Subcutaneous abdominal adipose tissue (tissue), 5 donors: ENCODE data around the gene INPP5K.

Experiments used
- H3K27ac ChIP-seq: one replicate; pipeline ENCODE4 v1.7.0; 2013; ENCODE audit warnings: low read depth, mild to moderate bottlenecking, inconsistent platforms, low read length, moderate library complexity
- H3K27me3 ChIP-seq, 5 donors: one replicate each; pipeline ENCODE4 v1.7.0; 2013; ENCODE audit warnings: low read length in 5 of 5, inconsistent platforms in 1 of 5; ENCODE audit not compliant: control insufficient read depth in 5 of 5, insufficient read depth in 4 of 5
- H3K36me3 ChIP-seq, 5 donors: one replicate each; pipeline ENCODE4 v1.7.0; 2013; ENCODE audit warnings: low read length in 5 of 5; ENCODE audit not compliant: control insufficient read depth in 5 of 5, insufficient read depth in 5 of 5
- H3K4me1 ChIP-seq, 5 donors: one replicate each; pipeline ENCODE4 v1.7.0; 2013; ENCODE audit warnings: low read length in 5 of 5, mild to moderate bottlenecking in 3 of 5, moderate library complexity in 1 of 5; ENCODE audit not compliant: control insufficient read depth in 5 of 5, insufficient read depth in 5 of 5
- H3K4me3 ChIP-seq, 5 donors: one replicate each; pipeline ENCODE4 v1.7.0; 2013; ENCODE audit warnings: low read length in 5 of 5, low read depth in 1 of 5
- H3K9ac ChIP-seq, 5 donors: one replicate each; pipeline ENCODE4 v1.7.0; 2013; ENCODE audit warnings: low read length in 5 of 5, mild to moderate bottlenecking in 4 of 5, moderate library complexity in 3 of 5
- H3K9me3 ChIP-seq, 5 donors: one replicate each; pipeline ENCODE4 v1.7.0; 2013; ENCODE audit warnings: low read length in 5 of 5; ENCODE audit not compliant: control insufficient read depth in 5 of 5
- donor health status: healthy.
- donor health status: healthy.
- donor health status: healthy.
- donor health status: healthy.
- donor health status: healthy.

INPP5K gene

GRCh38 chr17:1469231-1469852 lies 47.1 kb downstream of the INPP5K start:
- Histone ChIP-seq H3K27ac (no peak overlapping the region), H3K36me3 (peaks cover 0 to 91% (median 84%) of the 10 kb centered on the region in 5 donors), H3K4me1 (peaks cover under 1 to 52% (median 23%) of the 10 kb centered on the region in 5 donors), H3K27me3 (no peaks in the 10 kb centered on the region), H3K4me3 (no peak overlapping the region), H3K9me3 (no peaks in the 10 kb centered on the region), H3K9ac (no peak overlapping the region)

GRCh38 chr17:1467898-1468492 lies 48.4 kb downstream of the INPP5K start:
- Histone ChIP-seq H3K9me3 (no peaks in the 10 kb centered on the region), H3K9ac (no peak overlapping the region), H3K36me3 (peaks cover 0 to 86% (median 80%) of the 10 kb centered on the region in 5 donors), H3K27me3 (no peaks in the 10 kb centered on the region), H3K4me1 (peaks cover 4 to 47% (median 16%) of the 10 kb centered on the region in 5 donors), H3K27ac (no peak overlapping the region), H3K4me3 (no peak overlapping the region)

- no peak overlapping the region for H3K27ac ChIP-seq
- no peak overlapping the region for H3K9ac ChIP-seq
- H3K36me3 ChIP-seq, result peaks cover 0 to 81% (median 76%) of the 10 kb centered on the region in 5 donors
- no peak overlapping the region for H3K4me3 ChIP-seq
- no peaks in the 10 kb centered on the region for H3K27me3 ChIP-seq
- H3K4me1 ChIP-seq, result peaks cover 4 to 50% (median 22%) of the 10 kb centered on the region in 5 donors
- no peaks in the 10 kb centered on the region for H3K9me3 ChIP-seq
Observed at GRCh38 chr17:1467258-1467657, 49.2 kb downstream of the INPP5K start.

GRCh38 chr17:1464186-1464585 lies 52.2 kb downstream of the INPP5K start:
- Histone ChIP-seq H3K9me3 (no peaks in the 10 kb centered on the region), H3K36me3 (peaks cover 0 to 52% (median 47%) of the 10 kb centered on the region in 5 donors), H3K4me3 (no peak overlapping the region), H3K27ac (no peak overlapping the region), H3K9ac (peak overlapping the region in 1 of 5 donors; percentile 15), H3K4me1 (peaks cover 4 to 52% (median 30%) of the 10 kb centered on the region in 5 donors), H3K27me3 (no peaks in the 10 kb centered on the region)

- peak overlapping the region; percentile 24 for H3K27ac ChIP-seq
- H3K27me3 ChIP-seq, result no peaks in the 10 kb centered on the region
- peaks cover 0 to 37% (median 32%) of the 10 kb centered on the region in 5 donors for H3K36me3 ChIP-seq
- H3K9ac ChIP-seq, result no peak overlapping the region
- H3K9me3 ChIP-seq, result no peaks in the 10 kb centered on the region
- H3K4me3 ChIP-seq, result no peak overlapping the region
- peaks cover 0 to 37% (median 29%) of the 10 kb centered on the region in 5 donors for H3K4me1 ChIP-seq
Observed at GRCh38 chr17:1462164-1463112, 54.0 kb downstream of the INPP5K start.

GRCh38 chr17:1461198-1461944 lies 55.0 kb downstream of the INPP5K start:
- peaks cover 0 to 44% (median 34%) of the 10 kb centered on the region in 5 donors for H3K4me1 ChIP-seq
- no peaks in the 10 kb centered on the region for H3K27me3 ChIP-seq
- H3K9me3 ChIP-seq, result no peaks in the 10 kb centered on the region
- peaks cover 0 to 27% (median 23%) of the 10 kb centered on the region in 5 donors for H3K36me3 ChIP-seq
- H3K9ac ChIP-seq, result no peak overlapping the region
- H3K27ac ChIP-seq, result peak overlapping the region; percentile 7
- H3K4me3 ChIP-seq, result no peak overlapping the region

- H3K9me3 ChIP-seq, result no peaks in the 10 kb centered on the region
- no peak overlapping the region for H3K4me3 ChIP-seq
- no peaks in the 10 kb centered on the region for H3K27me3 ChIP-seq
- peak overlapping the region; percentile 72 for H3K27ac ChIP-seq
- H3K4me1 ChIP-seq, result peaks cover 0 to 47% (median 34%) of the 10 kb centered on the region in 5 donors
- H3K9ac ChIP-seq, result no peak overlapping the region
- peaks cover 0 to 16% (median 13%) of the 10 kb centered on the region in 5 donors for H3K36me3 ChIP-seq
Observed at GRCh38 chr17:1460233-1460632, 56.2 kb downstream of the INPP5K start.

GRCh38 chr17:1455797-1456599 lies 60.4 kb downstream of the INPP5K start, which contains the start of gene CRK:
Gene CRK, minus strand, starts transcription at chr17:1456232. Its CDS starts 115 bp downstream, at chr17:1456117.
- Histone ChIP-seq H3K4me3 (peak within 1 kb of the TSS; percentile 84 to 95 (median 91)), H3K9me3 (no peaks in the 10 kb centered on the region), H3K4me1 (peaks cover 5 to 52% (median 44%) of the 10 kb centered on the region in 5 donors)

More at GRCh38 chr17:1455797-1456599, 60.4 kb downstream of the INPP5K start, which contains the start of gene CRK:
- peak within 1 kb of the TSS; percentile 96 for H3K27ac ChIP-seq
- peak within 1 kb of the TSS; percentile 63 to 98 (median 94) for H3K9ac ChIP-seq
- H3K36me3 ChIP-seq, result peaks cover 0 to 9% (median 4%) of the 10 kb centered on the region in 5 donors
- H3K27me3 ChIP-seq, result no peaks in the 10 kb centered on the region
